Panc1 (cell line): ENCODE measurements around the gene CREBZF. TPM values are rescaled to one million over a fixed set of nuclear protein-coding genes. Genes with fewer than 3 reads are reported as not detected.

Experiments
- ATAC-seq: fragments of 200-7000 bp; cut with Tn5 transposase; 2 replicates; pipeline ENCODE4 v1.9.1; 2020; ENCODE audit warnings: mild to moderate bottlenecking, moderate library complexity
- BruUV-seq: library from RNA; stranded (reverse); fragments of 400-500 nt; replicated peaks from 2 replicates; lab custom pipeline; 2021; lab: Mats Ljungman, UMichigan
- CTCF ChIA-PET: fragments of 300-600 bp; sonication (Branson Sonifier 250); formaldehyde crosslinking; loops from one replicate; lab custom pipeline; 2022; ENCODE audit warnings: antibody characterized with exemption; lab: Charles Lee
- POLR2A ChIA-PET: fragments of 300-600 bp; sonication (Branson Sonifier 250); formaldehyde crosslinking; loops from one replicate; lab custom pipeline; 2022; ENCODE audit warnings: antibody characterized with exemption; lab: Charles Lee
- DNase-seq: peaks from one replicate; pipeline ENCODE4 v3.0.0-alpha.2; 2010; ENCODE audit warnings: low read depth, low spot score
- H3K27ac ChIP-seq: 2 replicates; pipeline ENCODE4 v1.5.1; 2011; ENCODE audit warnings: mild to moderate bottlenecking, low read length, inconsistent platforms
- H3K27me3 ChIP-seq: fragments of 200-500 bp; sonication (Bioruptor generic); 2 replicates; pipeline ENCODE4 v1.6.0; 2014; ENCODE audit warnings: low read length, inconsistent platforms; ENCODE audit not compliant: control insufficient read depth, insufficient read depth
- H3K36me3 ChIP-seq: fragments of 200-500 bp; sonication (Bioruptor generic); 2 replicates; pipeline ENCODE4 v1.5.1; 2014; ENCODE audit warnings: inconsistent platforms, mild to moderate bottlenecking, low read length, moderate library complexity; ENCODE audit not compliant: control insufficient read depth, insufficient read depth
- H3K4me1 ChIP-seq: 2 replicates; pipeline ENCODE4 v1.5.1; 2011; ENCODE audit warnings: inconsistent platforms, mild to moderate bottlenecking, low read length, moderate library complexity; ENCODE audit not compliant: control insufficient read depth, insufficient read depth
- H3K4me3 ChIP-seq, 2 experiments: 2 replicates each; pipeline ENCODE4 v1.5.1; 2011 to 2012; ENCODE audit warnings: low read depth in 2 of 2, low read length in 2 of 2, mild to moderate bottlenecking in 2 of 2, inconsistent platforms in 1 of 2, moderate library complexity in 1 of 2
- H3K9me3 ChIP-seq: fragments of 200-500 bp; sonication (Bioruptor generic); 2 replicates; pipeline ENCODE4 v1.5.1; 2014; ENCODE audit warnings: low read depth, mild to moderate bottlenecking, inconsistent platforms, low read length, moderate library complexity; ENCODE audit not compliant: control insufficient read depth, insufficient read depth
- CTCF ChIP-seq: fragments of 450-650 bp; IDR thresholded peaks from 2 replicates; pipeline ENCODE4 v1.5.1; 2017; ENCODE audit warnings: mild to moderate bottlenecking
- POLR2AphosphoS5 ChIP-seq: IDR thresholded peaks from 2 replicates; pipeline ENCODE4 v1.6.1; 2012; ENCODE audit warnings: mild to moderate bottlenecking, low read depth, low read length, moderate library complexity
- REST ChIP-seq, 2 experiments: IDR thresholded peaks; 2 replicates each; pipeline ENCODE4 v1.6.1; 2011 to 2012; ENCODE audit warnings: low read depth in 2 of 2, control low read depth in 1 of 2, low read length in 1 of 2, mild to moderate bottlenecking in 1 of 2, moderate library complexity in 1 of 2; ENCODE audit not compliant: insufficient read depth in 1 of 2
- SIN3A ChIP-seq: IDR thresholded peaks from 2 replicates; pipeline ENCODE4 v1.6.1; 2012; ENCODE audit warnings: low read depth, mild to moderate bottlenecking, low read length, moderate library complexity, borderline replicate concordance; ENCODE audit not compliant: insufficient read depth
- TCF7L2 ChIP-seq: IDR thresholded peaks from 2 replicates; pipeline ENCODE4 v1.6.1; 2011; ENCODE audit warnings: mild to moderate bottlenecking, low read depth, low read length, inconsistent platforms
- in situ Hi-C: cut with HindIII; loops from 2 replicates; pipeline ENCODE4 v1.10.0; 2016; ENCODE audit warnings: low sequenced_read_pairs, low pct_unique_long_range_greater_than_20kb
- intact Hi-C: fragments of 100-400 bp; cut with micrococcal nuclease; formaldehyde crosslinking; loops from one replicate; pipeline ENCODE4 v1.10.0; 2022; ENCODE audit not compliant: unreplicated experiment
- total RNA-seq: library from RNA; stranded (reverse); gene quantifications from one replicate; pipeline ENCODE4 v1.2.1, GENCODE V29; 2021; ENCODE audit not compliant: unreplicated experiment

Gene CREBZF
- total RNA-seq, 1 experiment from 2014 or later: 75.8 TPM

GRCh38 chr11:85663080-85663752, 1.7 kb downstream of the CREBZF start:
- Histone ChIP-seq H3K36me3 (peaks cover 38% of the 10 kb centered on the region), H3K4me1 (peaks cover 39% of the 10 kb centered on the region), H3K27me3 (no peaks in the 10 kb centered on the region), H3K9me3 (no peaks in the 10 kb centered on the region), H3K27ac (peak overlapping the region; percentile 90), H3K4me3 (peak overlapping the region; percentile 68 to 98)
- no peak for TF ChIP-seq CTCF
- no peak for TF ChIP-seq TCF7L2
- TF ChIP-seq SIN3A: no peak; the same call in 1 of the 2 replicates
- no peak for TF ChIP-seq REST (IDR thresholded peaks at IDR 0.05; ENCODE audit: insufficient read depth in 1 of 2, low read depth in 2 of 2, low read length in 1 of 2)
- TF ChIP-seq POLR2AphosphoS5: no peak
- in situ Hi-C loops: no loop called here
- ChIA-PET POLR2A (interaction anchor here (0.7 kb wide), 3 partner anchors 32 to 136 kb away, joined by 4 to 11 read pairs (median 6); no protein-coding TSS in a partner anchor), CTCF (no interaction called here)
- BruUV-seq: TSS peak; percentile 74
- intact Hi-C loops: loop anchor here (5.0 kb wide), 2 partner anchors 36 to 66 kb away; partner anchors contain the start of genes DLG2 and TMEM126B
- ATAC-seq (no peak), DNase-seq (no peak)

- BruUV-seq: no TSS peak
- Histone ChIP-seq H3K4me3 (peak overlapping the region; percentile 68 to 98), H3K36me3 (peaks cover 49% of the 10 kb centered on the region)
Measured at GRCh38 chr11:85661972-85662664, 2.8 kb downstream of the CREBZF start.

More at GRCh38 chr11:85661972-85662664, 2.8 kb downstream of the CREBZF start:
- CTCF ChIA-PET: no interaction called here
- POLR2A ChIA-PET: no interaction called here
- Histone ChIP-seq H3K27me3 (no peaks in the 10 kb centered on the region), H3K27ac (peak overlapping the region; percentile 64), H3K9me3 (no peaks in the 10 kb centered on the region), H3K4me1 (peaks cover 39% of the 10 kb centered on the region)
- in situ Hi-C loops: no loop called here
- TF ChIP-seq REST (IDR thresholded peaks at IDR 0.05; ENCODE audit: insufficient read depth in 1 of 2, low read depth in 2 of 2, low read length in 1 of 2) (no peak), SIN3A (no peak), CTCF (no peak), POLR2AphosphoS5 (no peak), TCF7L2 (no peak)
- intact Hi-C loops: loop anchor here (5.0 kb wide), 2 partner anchors 35 to 65 kb away; partner anchors contain the start of genes DLG2 and TMEM126B
- ATAC-seq: no peak
- DNase-seq: no peak
